Smooth muscle cell (in vitro differentiated cells): ENCODE results near the gene LAMC3. TPM values are rescaled to one million over a fixed set of nuclear protein-coding genes. Genes with fewer than 3 reads are reported as not detected.

Experiments used
- DNase-seq: peaks from one replicate; lab custom pipeline; 2025; ENCODE audit not compliant: unreplicated experiment; lab: John Stamatoyannopoulos, UW
- H2AFZ ChIP-seq: fragments of 200-600 bp; sonication (generic); 2 replicates; pipeline ENCODE4 v1.6.0; 2016; ENCODE audit warnings: antibody characterized with exemption, low read depth, mild to moderate bottlenecking
- H3F3A ChIP-seq: fragments of 200-600 bp; sonication (generic); 2 replicates; pipeline ENCODE4 v1.6.0; 2017; ENCODE audit warnings: antibody characterized with exemption, low read depth
- H3K27ac ChIP-seq: fragments of 200-600 bp; sonication (generic); 2 replicates; pipeline ENCODE4 v1.5.1; 2016; ENCODE audit warnings: low read depth, mild to moderate bottlenecking
- H3K27me3 ChIP-seq: fragments of 200-600 bp; sonication (generic); 2 replicates; pipeline ENCODE4 v1.6.1; 2016; ENCODE audit warnings: low read depth, mild to moderate bottlenecking
- H3K36me3 ChIP-seq: fragments of 200-600 bp; sonication (generic); 2 replicates; pipeline ENCODE4 v1.5.1; 2016; ENCODE audit warnings: low read depth
- H3K4me1 ChIP-seq: fragments of 200-600 bp; sonication (generic); 2 replicates; pipeline ENCODE4 v1.5.1; 2016; ENCODE audit warnings: low read depth
- H3K4me2 ChIP-seq: fragments of 200-600 bp; sonication (generic); 2 replicates; pipeline ENCODE4 v1.6.0; 2016; ENCODE audit warnings: mild to moderate bottlenecking
- H3K4me3 ChIP-seq: fragments of 200-600 bp; sonication (generic); 2 replicates; pipeline ENCODE4 v1.5.1; 2016; ENCODE audit warnings: mild to moderate bottlenecking
- H3K79me2 ChIP-seq: fragments of 200-600 bp; sonication (generic); 2 replicates; pipeline ENCODE4 v1.6.0; 2016; ENCODE audit warnings: low read depth, mild to moderate bottlenecking
- H3K9ac ChIP-seq: fragments of 200-600 bp; sonication (generic); 2 replicates; pipeline ENCODE4 v1.6.0; 2016; ENCODE audit warnings: low read depth
- H3K9me3 ChIP-seq: fragments of 200-600 bp; sonication (generic); replicated peaks from 2 replicates; pipeline ENCODE4 v1.5.1; 2016; ENCODE audit warnings: low read depth
- H4K20me1 ChIP-seq: fragments of 200-600 bp; sonication (generic); 2 replicates; pipeline ENCODE4 v1.6.0; 2016; ENCODE audit warnings: low read depth
- WGBS: methylation state at CpG from one replicate; pipeline ENCODE4 v1.1.7; 2016; ENCODE audit warnings: low lambda C conversion rate; 5-methylcytosine and 5-hydroxymethylcytosine counted together
- polyA plus RNA-seq: library from polyadenylated mRNA; unstranded; fragments of >200 nt; fragmentation: Nextera tagmentation; extraction: Ambion mirVana; gene quantifications from 2 replicates; pipeline ENCODE4 v1.2.1, GENCODE V29; 2016
- total RNA-seq: library from RNA; depleted of rRNA; stranded (reverse); fragments of >200 nt; gene quantifications from 2 replicates; pipeline ENCODE4 v1.2.3, GENCODE V29; 2014
- TF ChIP-seq, protein P1 (sequence below): fragments of 200-600 bp; sonication (generic); IDR thresholded peaks from 2 replicates; pipeline ENCODE4 v1.5.1; 2017; ENCODE audit warnings: borderline replicate concordance, mild to moderate bottlenecking, antibody characterized with exemption; ENCODE audit not compliant: insufficient read depth, poor library complexity, severe bottlenecking

LAMC3 gene
- total and polyA plus RNA-seq, 2 experiments from 2014 or later = 21.3 to 72.0 TPM

DNA sequence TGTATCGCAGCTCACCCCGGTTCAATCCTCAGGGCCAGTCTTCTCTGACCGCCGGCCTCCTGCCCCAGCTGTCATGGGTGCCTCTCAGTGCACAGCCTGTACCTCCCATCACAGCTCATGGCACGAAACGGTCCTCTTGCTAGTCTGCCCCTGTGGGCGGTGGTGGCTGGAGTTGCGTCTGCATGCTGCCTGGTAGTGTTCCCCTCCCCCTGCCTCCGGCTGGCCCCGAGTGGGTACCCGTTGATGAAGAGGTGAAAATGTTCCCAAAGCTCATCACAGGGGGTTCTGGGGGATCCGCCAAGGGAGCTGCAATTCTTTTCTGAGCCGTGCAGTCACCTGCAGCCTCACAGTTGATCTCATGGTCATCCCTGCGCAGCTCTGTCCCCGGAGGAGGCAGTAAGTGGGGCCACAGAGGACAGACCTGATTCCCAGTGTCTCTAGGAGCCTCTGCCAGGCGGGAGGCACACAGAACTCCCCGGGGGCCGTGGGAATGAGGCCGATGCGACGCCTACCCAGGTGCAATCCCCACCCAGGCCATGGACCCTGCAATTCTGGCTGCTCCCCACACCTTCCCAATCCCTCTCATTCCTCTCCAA, 35.2 kb upstream of the LAMC3 start:
- no peak overlapping the region for H3K4me2 ChIP-seq
- H3K27me3 ChIP-seq = no peaks in the 10 kb centered on the region
- no peak overlapping the region for H3K4me3 ChIP-seq
- TF ChIP-seq, protein P1, sequence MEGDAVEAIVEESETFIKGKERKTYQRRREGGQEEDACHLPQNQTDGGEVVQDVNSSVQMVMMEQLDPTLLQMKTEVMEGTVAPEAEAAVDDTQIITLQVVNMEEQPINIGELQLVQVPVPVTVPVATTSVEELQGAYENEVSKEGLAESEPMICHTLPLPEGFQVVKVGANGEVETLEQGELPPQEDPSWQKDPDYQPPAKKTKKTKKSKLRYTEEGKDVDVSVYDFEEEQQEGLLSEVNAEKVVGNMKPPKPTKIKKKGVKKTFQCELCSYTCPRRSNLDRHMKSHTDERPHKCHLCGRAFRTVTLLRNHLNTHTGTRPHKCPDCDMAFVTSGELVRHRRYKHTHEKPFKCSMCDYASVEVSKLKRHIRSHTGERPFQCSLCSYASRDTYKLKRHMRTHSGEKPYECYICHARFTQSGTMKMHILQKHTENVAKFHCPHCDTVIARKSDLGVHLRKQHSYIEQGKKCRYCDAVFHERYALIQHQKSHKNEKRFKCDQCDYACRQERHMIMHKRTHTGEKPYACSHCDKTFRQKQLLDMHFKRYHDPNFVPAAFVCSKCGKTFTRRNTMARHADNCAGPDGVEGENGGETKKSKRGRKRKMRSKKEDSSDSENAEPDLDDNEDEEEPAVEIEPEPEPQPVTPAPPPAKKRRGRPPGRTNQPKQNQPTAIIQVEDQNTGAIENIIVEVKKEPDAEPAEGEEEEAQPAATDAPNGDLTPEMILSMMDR = no peak
- DNase-seq = no peak
- H2AFZ ChIP-seq = no peak overlapping the region
- no peak overlapping the region for H3K9ac ChIP-seq
- H3K36me3 ChIP-seq = no peaks in the 10 kb centered on the region
- H3K9me3 ChIP-seq = no peaks in the 10 kb centered on the region
- no peaks in the 10 kb centered on the region for H4K20me1 ChIP-seq
- H3K79me2 ChIP-seq = no peaks in the 10 kb centered on the region
- no peaks in the 10 kb centered on the region for H3K4me1 ChIP-seq
- WGBS = 74% methylated on average over 21 of the region's 21 CpGs
- no peaks in the 10 kb centered on the region for H3F3A ChIP-seq
- H3K27ac ChIP-seq = no peak overlapping the region

DNA sequence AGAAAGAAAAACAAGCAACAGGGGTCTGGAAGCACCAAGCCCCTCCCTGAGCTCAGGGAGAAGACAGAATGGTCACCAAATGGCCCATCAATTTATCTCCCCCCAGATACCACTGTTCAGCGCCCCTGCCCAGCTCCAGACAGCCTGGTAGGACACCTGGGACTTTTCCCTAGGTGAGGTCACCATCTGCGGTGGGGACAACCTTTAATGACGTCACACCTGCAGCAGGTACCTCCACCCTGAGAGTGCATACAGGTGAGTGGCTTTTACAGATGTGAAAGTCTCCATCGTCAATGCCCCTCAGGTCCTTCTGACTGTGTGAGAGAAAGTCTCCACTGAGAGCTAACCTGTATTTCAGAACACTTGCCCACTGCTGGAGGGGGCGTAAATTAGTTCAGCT, 34.3 kb upstream of the LAMC3 start:
- Histone ChIP-seq H3K4me3 (no peak overlapping the region), H3K79me2 (no peaks in the 10 kb centered on the region), H3K4me2 (no peak overlapping the region), H3K9ac (no peak overlapping the region), H3K27ac (no peak overlapping the region), H3K4me1 (no peaks in the 10 kb centered on the region), H3K27me3 (no peaks in the 10 kb centered on the region), H2AFZ (no peak overlapping the region), H3K9me3 (no peaks in the 10 kb centered on the region), H4K20me1 (no peaks in the 10 kb centered on the region), H3F3A (no peaks in the 10 kb centered on the region), H3K36me3 (no peaks in the 10 kb centered on the region)
- TF ChIP-seq, protein P1 = no peak
- 89% methylated on average over 5 of the region's 5 CpGs for WGBS
- no peak for DNase-seq

DNA sequence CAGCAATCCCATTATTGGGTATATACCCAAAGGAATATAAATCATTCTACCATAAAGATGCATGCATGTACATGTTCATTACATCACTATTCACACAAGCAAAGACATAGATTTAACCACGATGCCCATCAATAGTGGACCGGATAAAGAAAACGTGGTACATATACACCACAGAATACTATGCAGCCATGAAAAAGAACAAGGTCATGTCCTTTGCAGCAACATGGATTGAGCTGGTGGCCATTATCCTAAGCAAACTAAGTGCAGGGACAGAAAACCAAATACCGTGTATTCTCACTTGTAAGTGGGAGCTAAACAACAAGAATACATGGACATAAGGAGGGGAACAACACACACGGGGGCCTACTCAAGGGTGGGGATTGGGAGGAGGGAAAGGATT, 33.8 kb upstream of the LAMC3 start:
- Histone ChIP-seq H3F3A (no peaks in the 10 kb centered on the region), H3K4me1 (no peaks in the 10 kb centered on the region), H3K27me3 (no peaks in the 10 kb centered on the region), H3K36me3 (no peaks in the 10 kb centered on the region), H3K9me3 (no peaks in the 10 kb centered on the region), H3K9ac (no peak overlapping the region), H2AFZ (no peak overlapping the region), H4K20me1 (no peaks in the 10 kb centered on the region), H3K4me2 (no peak overlapping the region), H3K27ac (no peak overlapping the region), H3K79me2 (no peaks in the 10 kb centered on the region), H3K4me3 (no peak overlapping the region)
- DNase-seq = no peak
- 99% methylated on average over 5 of the region's 5 CpGs for WGBS
- TF ChIP-seq, protein P1 = no peak
